ENCODE measurements around the gene WFS1.

GRCh38 chr4:6342530-6343293 is 73.1 kb downstream of the WFS1 start:
- TF ChIP-seq CTCF (CRISPR knock-in tag; IDR thresholded peaks at IDR 0.05) (no peak), ZNF234 (CRISPR knock-in tag; conservative IDR thresholded peaks at IDR 0.05) (no peak), E2F1 (CRISPR knock-in tag; IDR thresholded peaks at IDR 0.05) (no peak), SRSF9 (IDR thresholded peaks at IDR 0.05; ENCODE audit: borderline replicate concordance, insufficient read depth, low read depth, low read length, poor library complexity, severe bottlenecking) (no peak), HDAC2 (CRISPR knock-in tag; IDR thresholded peaks at IDR 0.05) (no peak), IKZF5 (CRISPR knock-in tag; IDR thresholded peaks at IDR 0.05) (no peak), KLF16 (CRISPR knock-in tag; IDR thresholded peaks at IDR 0.05) (no peak), ZZZ3 (CRISPR knock-in tag; IDR thresholded peaks at IDR 0.05; ENCODE audit: borderline replicate concordance) (no peak), EP300 (IDR thresholded peaks at IDR 0.05; ENCODE audit: low read depth in 2 of 2, low read length in 2 of 2) (no peak), EP300 (CRISPR knock-in tag; IDR thresholded peaks at IDR 0.05; ENCODE audit: borderline replicate concordance) (no peak), SP4 (CRISPR knock-in tag; IDR thresholded peaks at IDR 0.05) (no peak)
